ENCODE results near the gene TRAPPC2L.

GRCh38 chr16:88837806-88838205, 19.1 kb upstream of the TRAPPC2L start:
- TF ChIP-seq ELF4 (IDR thresholded peaks at IDR 0.05): no peak
- TF ChIP-seq FOXK2 (IDR thresholded peaks at IDR 0.05): no peak
- TF ChIP-seq SP1 (IDR thresholded peaks at IDR 0.05): no peak
- no peak for TF ChIP-seq FOXM1 (IDR thresholded peaks at IDR 0.05; ENCODE audit: borderline replicate concordance)
- no peak for TF ChIP-seq ARNT (IDR thresholded peaks at IDR 0.05)
- TF ChIP-seq LEF1 (IDR thresholded peaks at IDR 0.05; ENCODE audit: borderline replicate concordance): no peak
- TF ChIP-seq FOXA1 (IDR thresholded peaks at IDR 0.05): no peak
- no peak for TF ChIP-seq SUZ12 (IDR thresholded peaks at IDR 0.05)
- TF ChIP-seq HDGF (IDR thresholded peaks at IDR 0.05; ENCODE audit: borderline replicate concordance): no peak
- no peak for TF ChIP-seq ZNF384 (IDR thresholded peaks at IDR 0.05)
- no peak for TF ChIP-seq TARDBP (IDR thresholded peaks at IDR 0.05)
- TF ChIP-seq BHLHE40 (IDR thresholded peaks at IDR 0.05; ENCODE audit: borderline replicate concordance): no peak
- no peak for TF ChIP-seq NFRKB (IDR thresholded peaks at IDR 0.05)
- no peak for TF ChIP-seq CTBP1 (IDR thresholded peaks at IDR 0.05; ENCODE audit: borderline replicate concordance)

Data from HEK293T (cell line).